Upper lobe of left lung (tissue), 6 donors: ENCODE results near the gene TMC3. TPM values are rescaled to one million over a fixed set of nuclear protein-coding genes. Genes with fewer than 3 reads are reported as not detected.

ENCODE experiments used
- ATAC-seq, 2 donors: fragments of 200-7000 bp; cut with Tn5 transposase; one replicate each; pipeline ENCODE4 v1.9.1; 2022; ENCODE audit warnings: mild to moderate bottlenecking in 2 of 2, moderate library complexity in 2 of 2; ENCODE audit not compliant: low FRiP score in 2 of 2
- DNase-seq, 2 donors: peaks; one replicate each; pipeline ENCODE4 v3.0.0-alpha.2; 2019 to 2020
- H3K27ac ChIP-seq, 4 donors: fragments of 200-600 bp; sonication (generic); one replicate each; pipeline ENCODE4 v1.5.1; 2016 to 2019
- H3K27me3 ChIP-seq, 4 donors: fragments of 200-600 bp; sonication (generic); one replicate each; pipeline ENCODE4 v1.5.1; 2017 to 2019
- H3K36me3 ChIP-seq, 4 donors: fragments of 200-600 bp; sonication (generic); one replicate each; pipeline ENCODE4 v1.5.1; 2016 to 2019
- H3K4me1 ChIP-seq, 4 donors: fragments of 200-600 bp; sonication (generic); one replicate each; pipeline ENCODE4 v1.5.1; 2018 to 2019
- H3K4me3 ChIP-seq, 4 donors: fragments of 200-600 bp; sonication (generic); one replicate each; pipeline ENCODE4 v1.5.1; 2017 to 2019; ENCODE audit warnings: mild to moderate bottlenecking in 2 of 4, moderate library complexity in 1 of 4
- H3K9me3 ChIP-seq, 4 donors: fragments of 200-600 bp; sonication (generic); one replicate each; pipeline ENCODE4 v1.5.1; 2018 to 2019
- CTCF ChIP-seq, 6 experiments: fragments of 450-650 bp in 4 of 6; fragments of 200-600 bp in 2 of 6; sonication (generic) in 2 of 6; IDR thresholded peaks; one replicate each; pipeline ENCODE4 v1.5.1; 2016 to 2019; ENCODE audit warnings: antibody characterized with exemption in 6 of 6
- EP300 ChIP-seq, 4 donors: sonication (generic); formaldehyde crosslinking; IDR thresholded peaks; one replicate each; pipeline ENCODE4 v1.5.1; 2017; ENCODE audit warnings: antibody characterized with exemption in 4 of 4, control low read depth in 2 of 4
- POLR2A ChIP-seq, 4 donors: fragments of 450-650 bp; IDR thresholded peaks; one replicate each; pipeline ENCODE4 v1.5.1; 2016 to 2017; ENCODE audit warnings: antibody characterized with exemption in 4 of 4, mild to moderate bottlenecking in 2 of 4
- POLR2AphosphoS5 ChIP-seq, 2 donors: sonication (generic); formaldehyde crosslinking; IDR thresholded peaks; one replicate each; pipeline ENCODE4 v1.5.1; 2017; ENCODE audit warnings: antibody characterized with exemption in 2 of 2
- WGBS, 2 donors: methylation state at CpG; one replicate each; pipeline ENCODE4 v1.1.5; 2017 to 2018; 5-methylcytosine and 5-hydroxymethylcytosine counted together
- total RNA-seq, 6 donors: library from RNA; depleted of rRNA in 4 of 6; stranded (reverse); fragments of >200 nt in 4 of 6; gene quantifications; one replicate each; pipeline versions ENCODE4 v1.1.0 to v1.2.1, GENCODE V29; 2016 to 2021
- donor health status: DM: no; HTN: no; CAD: no; lungs with moderate emphysema.
- donor health status: DM: no; HTN: yes; CAD: no; lungs with severe emphysema.

TMC3 gene
- total RNA-seq, 6 donors from 2014 or later = not detected

- H3K27me3 ChIP-seq = no peaks in the 10 kb centered on the region
- no peak overlapping the region for H3K4me3 ChIP-seq
- H3K4me1 ChIP-seq = peaks cover 12 to 19% (median 15%) of the 10 kb centered on the region in 4 donors
- ATAC-seq = no peak
- H3K27ac ChIP-seq = no peak overlapping the region
- 55 to 76% methylated on average over 3 of the region's 3 CpGs for WGBS, 2 donors
- TF ChIP-seq EP300 (IDR thresholded peaks at IDR 0.05) (no peak), POLR2AphosphoS5 (IDR thresholded peaks at IDR 0.05) (no peak), POLR2A (IDR thresholded peaks at IDR 0.05) (no peak), CTCF (IDR thresholded peaks at IDR 0.05) (no peak)
- H3K36me3 ChIP-seq = no peaks in the 10 kb centered on the region
- H3K9me3 ChIP-seq = no peaks in the 10 kb centered on the region
- DNase-seq = no peak
Measured at GRCh38 chr15:81327516-81327915, 46.5 kb downstream of the TMC3 start.

GRCh38 chr15:81326466-81327212, 47.4 kb downstream of the TMC3 start:
- Histone ChIP-seq H3K4me3 (no peak overlapping the region), H3K27me3 (no peaks in the 10 kb centered on the region), H3K36me3 (no peaks in the 10 kb centered on the region), H3K27ac (no peak overlapping the region), H3K4me1 (peaks cover 12 to 24% (median 17%) of the 10 kb centered on the region in 4 donors), H3K9me3 (no peaks in the 10 kb centered on the region)
- DNase-seq (no peak), ATAC-seq (no peak)
- WGBS, 2 donors = 84 to 87% methylated on average over 7 of the region's 7 CpGs
- no peak for TF ChIP-seq EP300 (IDR thresholded peaks at IDR 0.05)
- TF ChIP-seq CTCF (IDR thresholded peaks at IDR 0.05) = no peak
- TF ChIP-seq POLR2AphosphoS5 (IDR thresholded peaks at IDR 0.05) = no peak
- no peak for TF ChIP-seq POLR2A (IDR thresholded peaks at IDR 0.05)

- ATAC-seq (peak; percentile 100), DNase-seq (peak; percentile 99 to 100)
- H3K36me3 ChIP-seq = peaks cover 0 to 14% (median 2%) of the 10 kb centered on the region in 4 donors
- peak within 1 kb of the TSS; percentile 49 to 85 (median 76) for H3K27ac ChIP-seq
- H3K9me3 ChIP-seq = no peaks in the 10 kb centered on the region
- TF ChIP-seq POLR2A (IDR thresholded peaks at IDR 0.05) (peak in 3 of 4 donors; percentile 57 to 87 (median 77)), POLR2AphosphoS5 (IDR thresholded peaks at IDR 0.05) (peak; percentile 61 to 84), EP300 (IDR thresholded peaks at IDR 0.05) (no peak)
- 1% methylated on average over 26 to 33 of the region's 67 CpGs for WGBS, 2 donors
- H3K27me3 ChIP-seq = no peaks in the 10 kb centered on the region
- peaks cover 12 to 24% (median 17%) of the 10 kb centered on the region in 4 donors for H3K4me1 ChIP-seq
- H3K4me3 ChIP-seq = peak within 1 kb of the TSS; percentile 46 to 88 (median 73)
Measured at GRCh38 chr15:81323944-81324881, 49.8 kb downstream of the TMC3 start, which contains the start of gene STARD5. Gene STARD5, minus strand, starts transcription at chr15:81324141. Its CDS starts 42 bp downstream, at chr15:81324099.

GRCh38 chr15:81323559-81323943, 50.5 kb downstream of the TMC3 start:
- peaks cover 0 to 21% (median 3%) of the 10 kb centered on the region in 4 donors for H3K36me3 ChIP-seq
- no peak for ATAC-seq
- 19 to 53% methylated on average over 1 to 4 of the region's 4 CpGs for WGBS, 2 donors
- H3K4me3 ChIP-seq = peak overlapping the region; percentile 29 to 88 (median 73)
- peaks cover 12 to 24% (median 17%) of the 10 kb centered on the region in 4 donors for H3K4me1 ChIP-seq
- no peak for DNase-seq
- no peaks in the 10 kb centered on the region for H3K27me3 ChIP-seq
- no peaks in the 10 kb centered on the region for H3K9me3 ChIP-seq
- peak overlapping the region; percentile 49 to 85 (median 76) for H3K27ac ChIP-seq
- TF ChIP-seq CTCF (IDR thresholded peaks at IDR 0.05) (no peak), POLR2A (IDR thresholded peaks at IDR 0.05) (no peak), POLR2AphosphoS5 (IDR thresholded peaks at IDR 0.05) (no peak)
